T-helper 2 cell treated with Interferon-gamma antibody and Interleukin-4, amounts not matched to agents 5 μg/mL and 100 μg/mL, for 36 hours (primary cell): ENCODE results near the gene ZBED2.

Experiments
- DNase-seq: peaks from one replicate; pipeline ENCODE4 v3.0.0; 2021; ENCODE audit warnings: low spot score
- H3K27ac Mint-ChIP-seq: one replicate; pipeline ENCODE4 v1.8.0; 2021; ENCODE audit warnings: mild to moderate bottlenecking, mixed read lengths
- H3K27me3 Mint-ChIP-seq: one replicate; pipeline ENCODE4 v1.8.0; 2021; ENCODE audit warnings: low read depth, mixed read lengths
- H3K36me3 Mint-ChIP-seq: one replicate; pipeline ENCODE4 v1.8.0; 2021; ENCODE audit warnings: low read depth, mixed read lengths
- H3K4me1 Mint-ChIP-seq: one replicate; pipeline ENCODE4 v1.8.0; 2021; ENCODE audit warnings: low read depth, mixed read lengths
- H3K4me3 Mint-ChIP-seq: one replicate; pipeline ENCODE4 v1.8.0; 2022; ENCODE audit warnings: mild to moderate bottlenecking, moderate library complexity, mixed read lengths
- H3K9me3 Mint-ChIP-seq: one replicate; pipeline ENCODE4 v1.8.0; 2021; ENCODE audit warnings: mixed read lengths

Gene ZBED2

DNA sequence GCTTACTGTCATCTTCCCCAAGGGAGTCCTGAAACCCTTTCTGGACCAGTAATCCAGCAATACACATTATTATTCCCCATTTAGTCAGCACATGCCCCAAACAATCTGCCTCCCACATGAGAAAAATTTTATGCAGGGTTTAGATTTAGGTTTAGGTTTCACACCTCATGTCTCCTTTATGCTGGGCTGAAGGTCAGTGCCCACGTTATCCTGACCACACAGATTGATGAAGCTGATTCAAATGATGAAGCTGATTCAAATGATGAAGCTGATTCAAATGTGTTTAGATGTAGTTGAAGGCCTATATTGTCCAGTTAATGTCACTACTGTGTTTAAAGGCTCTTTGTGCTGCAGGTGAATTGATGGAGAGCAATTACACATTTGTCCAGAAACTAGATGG lies 18.1 kb upstream of the ZBED2 start:
- Mint-ChIP-seq H3K9me3 (peaks cover 8% of the 10 kb centered on the region), H3K27ac (peak overlapping the region; percentile 58), H3K36me3 (peaks cover 86% of the 10 kb centered on the region), H3K4me3 (no peak overlapping the region), H3K27me3 (no peaks in the 10 kb centered on the region), H3K4me1 (peaks cover 80% of the 10 kb centered on the region)
- peak; percentile 60 for DNase-seq

GRCh38 chr3:111610612-111611054 lies 15.5 kb upstream of the ZBED2 start:
- Mint-ChIP-seq H3K27me3 (no peaks in the 10 kb centered on the region), H3K4me3 (peak overlapping the region; percentile 65), H3K4me1 (peaks cover 85% of the 10 kb centered on the region), H3K9me3 (peaks cover 8% of the 10 kb centered on the region), H3K36me3 (peaks cover 85% of the 10 kb centered on the region), H3K27ac (peak overlapping the region; percentile 93)
- no peak for DNase-seq

DNA sequence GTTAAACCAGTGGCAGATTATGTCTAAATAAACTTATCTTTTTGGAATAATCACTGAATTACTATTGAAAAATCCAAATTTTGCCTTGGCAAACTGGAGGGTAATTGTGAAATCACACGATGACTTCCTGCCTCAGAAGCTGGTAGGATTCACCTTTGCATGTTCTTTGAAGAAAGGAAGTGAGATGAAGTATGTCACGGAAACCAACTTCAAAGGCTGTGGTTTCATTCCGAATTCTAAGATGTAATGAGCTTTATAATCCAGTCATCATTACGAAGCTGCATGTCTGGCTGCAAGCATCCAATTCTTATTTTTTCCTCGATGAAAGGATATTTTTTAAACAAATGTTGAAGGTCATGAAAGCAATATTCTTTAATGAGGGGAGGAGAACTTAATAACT lies 15.0 kb upstream of the ZBED2 start:
- Mint-ChIP-seq H3K36me3 (peaks cover 85% of the 10 kb centered on the region), H3K4me3 (peak overlapping the region; percentile 65), H3K27ac (peak overlapping the region; percentile 93), H3K9me3 (peaks cover 7% of the 10 kb centered on the region), H3K27me3 (no peaks in the 10 kb centered on the region), H3K4me1 (peaks cover 85% of the 10 kb centered on the region)
- DNase-seq: peak; percentile 66

DNA sequence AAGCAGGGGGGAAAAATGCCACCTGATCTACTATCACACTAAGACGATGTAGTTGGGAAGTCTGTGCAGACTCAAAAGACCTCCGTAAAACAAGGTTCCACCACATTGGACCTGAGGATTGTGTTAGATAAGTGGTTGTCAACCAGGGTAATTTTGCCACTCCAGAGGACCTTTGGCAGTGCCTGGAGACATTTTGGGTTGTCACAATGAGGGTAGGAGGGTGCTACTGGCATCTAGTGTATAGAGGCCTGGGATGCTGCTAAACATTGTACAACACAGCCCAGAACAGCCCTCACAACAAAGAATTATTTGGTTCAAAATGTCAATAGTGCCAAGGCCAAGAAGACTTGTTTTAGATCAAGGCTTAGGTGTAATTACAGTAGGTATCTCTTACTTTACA lies 14.6 kb upstream of the ZBED2 start:
- H3K27me3 Mint-ChIP-seq: no peaks in the 10 kb centered on the region
- peak overlapping the region; percentile 93 for H3K27ac Mint-ChIP-seq
- H3K36me3 Mint-ChIP-seq: peaks cover 85% of the 10 kb centered on the region
- H3K4me1 Mint-ChIP-seq: peaks cover 85% of the 10 kb centered on the region
- DNase-seq: no peak
- H3K9me3 Mint-ChIP-seq: peaks cover 4% of the 10 kb centered on the region
- H3K4me3 Mint-ChIP-seq: peak overlapping the region; percentile 25

- Mint-ChIP-seq H3K27ac (peak overlapping the region; percentile 72), H3K4me1 (peaks cover 87% of the 10 kb centered on the region), H3K36me3 (peaks cover 87% of the 10 kb centered on the region), H3K4me3 (no peak overlapping the region), H3K27me3 (no peaks in the 10 kb centered on the region), H3K9me3 (peaks cover 4% of the 10 kb centered on the region)
- no peak for DNase-seq
Measured at GRCh38 chr3:111608383-111608782, 13.2 kb upstream of the ZBED2 start.

GRCh38 chr3:111607240-111607920 lies 12.2 kb upstream of the ZBED2 start:
- H3K4me3 Mint-ChIP-seq: no peak overlapping the region
- peaks cover 86% of the 10 kb centered on the region for H3K36me3 Mint-ChIP-seq
- no peak for DNase-seq
- H3K9me3 Mint-ChIP-seq: peaks cover 4% of the 10 kb centered on the region
- H3K4me1 Mint-ChIP-seq: peaks cover 84% of the 10 kb centered on the region
- H3K27me3 Mint-ChIP-seq: no peaks in the 10 kb centered on the region
- peak overlapping the region; percentile 72 for H3K27ac Mint-ChIP-seq

GRCh38 chr3:111605493-111605892 lies 10.3 kb upstream of the ZBED2 start:
- no peaks in the 10 kb centered on the region for H3K27me3 Mint-ChIP-seq
- peak overlapping the region; percentile 14 for H3K27ac Mint-ChIP-seq
- peaks cover 82% of the 10 kb centered on the region for H3K36me3 Mint-ChIP-seq
- peaks cover 74% of the 10 kb centered on the region for H3K4me1 Mint-ChIP-seq
- peaks cover 4% of the 10 kb centered on the region for H3K9me3 Mint-ChIP-seq
- no peak overlapping the region for H3K4me3 Mint-ChIP-seq
- DNase-seq: no peak

DNA sequence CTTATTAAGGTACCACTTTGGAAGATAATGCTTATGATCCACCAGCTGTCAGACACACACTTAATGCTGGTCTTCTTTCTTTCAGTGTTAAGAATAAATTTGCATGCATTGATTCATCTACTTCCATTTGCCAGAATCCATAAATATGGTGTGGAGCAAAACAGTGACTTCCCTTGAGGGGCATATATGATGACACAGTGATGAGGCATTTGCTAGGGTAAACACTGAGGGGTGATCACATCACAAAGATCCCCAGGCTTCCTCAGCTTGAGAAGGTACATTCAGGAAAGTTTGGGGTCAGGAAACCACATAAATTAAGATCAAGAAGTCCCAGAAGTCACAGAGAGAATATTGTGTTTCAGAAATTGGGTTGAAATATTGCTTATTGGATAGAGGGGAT lies 9.9 kb upstream of the ZBED2 start:
- Mint-ChIP-seq H3K36me3 (peaks cover 83% of the 10 kb centered on the region), H3K27me3 (no peaks in the 10 kb centered on the region), H3K4me3 (no peak overlapping the region), H3K4me1 (peaks cover 74% of the 10 kb centered on the region), H3K27ac (peak overlapping the region; percentile 50), H3K9me3 (peaks cover 4% of the 10 kb centered on the region)
- no peak for DNase-seq

DNA sequence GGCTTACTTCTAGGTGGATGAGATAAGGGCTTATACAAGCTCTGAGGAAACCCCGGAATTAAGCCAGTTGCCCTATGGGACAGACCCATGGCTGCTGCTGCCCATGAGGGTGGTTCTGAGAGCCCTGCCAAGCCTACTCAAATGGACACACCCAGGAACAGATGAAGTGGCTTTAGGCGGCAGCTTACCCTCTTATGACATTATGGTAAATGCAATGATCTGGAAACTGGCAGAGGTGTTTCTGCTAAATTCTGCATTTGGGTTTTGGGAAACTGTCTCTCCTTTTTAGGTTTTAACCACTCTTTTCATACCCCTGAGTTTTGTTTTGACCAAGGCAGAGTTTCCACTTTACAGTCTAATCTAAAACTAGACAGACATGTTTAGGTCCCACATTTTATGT lies 9.0 kb upstream of the ZBED2 start:
- Mint-ChIP-seq H3K4me1 (peaks cover 69% of the 10 kb centered on the region), H3K4me3 (peak overlapping the region; percentile 0), H3K27ac (peak overlapping the region; percentile 37), H3K36me3 (peaks cover 85% of the 10 kb centered on the region), H3K9me3 (peaks cover 4% of the 10 kb centered on the region), H3K27me3 (no peaks in the 10 kb centered on the region)
- peak; percentile 62 for DNase-seq

GRCh38 chr3:111603679-111604078 lies 8.5 kb upstream of the ZBED2 start:
- H3K9me3 Mint-ChIP-seq: no peaks in the 10 kb centered on the region
- H3K4me1 Mint-ChIP-seq: peaks cover 64% of the 10 kb centered on the region
- H3K36me3 Mint-ChIP-seq: peaks cover 81% of the 10 kb centered on the region

DNA sequence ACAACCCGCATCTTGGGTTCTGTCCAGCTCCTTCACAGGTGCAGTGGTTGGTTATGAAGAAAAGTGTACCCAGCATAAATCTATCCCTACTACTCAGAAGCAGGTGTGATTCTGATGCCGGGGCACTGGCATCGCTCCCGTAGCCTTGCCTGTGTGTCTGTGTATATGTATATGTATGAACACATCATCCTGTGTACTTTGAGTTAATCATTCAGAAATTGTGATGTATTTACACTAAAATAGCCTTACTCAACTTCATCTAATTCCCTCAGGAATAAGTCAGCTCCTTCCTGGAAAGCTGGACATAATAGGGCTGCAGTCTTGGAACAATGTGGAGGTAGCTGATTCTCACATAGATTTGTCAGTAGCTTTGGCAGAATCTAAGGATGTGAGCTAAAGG lies 6.7 kb upstream of the ZBED2 start:
- peaks cover 58% of the 10 kb centered on the region for H3K4me1 Mint-ChIP-seq
- peak overlapping the region; percentile 37 for H3K27ac Mint-ChIP-seq
- peaks cover 81% of the 10 kb centered on the region for H3K36me3 Mint-ChIP-seq
- H3K9me3 Mint-ChIP-seq: no peaks in the 10 kb centered on the region
- H3K27me3 Mint-ChIP-seq: no peaks in the 10 kb centered on the region
- H3K4me3 Mint-ChIP-seq: no peak overlapping the region
- no peak for DNase-seq

More at GRCh38 chr3:111603679-111604078, 8.5 kb upstream of the ZBED2 start:
- Mint-ChIP-seq H3K27me3 (no peaks in the 10 kb centered on the region), H3K4me3 (peak overlapping the region; percentile 7), H3K27ac (peak overlapping the region; percentile 37)
- no peak for DNase-seq

DNA sequence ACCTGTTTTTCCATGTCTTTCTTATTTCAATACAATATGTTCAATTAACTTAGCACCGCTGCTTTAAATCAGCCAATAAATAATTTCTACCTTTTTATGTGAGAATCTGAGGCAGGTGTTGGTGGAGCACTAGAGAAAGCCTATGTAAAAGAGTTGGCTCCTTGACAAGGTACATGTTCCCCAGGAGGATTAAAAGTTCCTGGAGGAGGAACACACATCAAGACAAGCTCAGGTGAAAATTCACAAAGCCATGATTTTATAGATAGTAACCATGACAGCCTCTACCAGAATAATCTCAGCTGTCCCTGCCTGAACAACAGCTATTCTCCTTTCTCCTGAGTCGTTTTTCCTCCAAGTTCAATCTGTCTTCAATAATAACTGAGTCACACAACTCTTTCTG lies 3.4 kb upstream of the ZBED2 start:
- Mint-ChIP-seq H3K36me3 (peaks cover 80% of the 10 kb centered on the region), H3K4me3 (no peak overlapping the region), H3K4me1 (peaks cover 56% of the 10 kb centered on the region), H3K27me3 (no peaks in the 10 kb centered on the region), H3K27ac (no peak overlapping the region), H3K9me3 (no peaks in the 10 kb centered on the region)
- DNase-seq: no peak

DNA sequence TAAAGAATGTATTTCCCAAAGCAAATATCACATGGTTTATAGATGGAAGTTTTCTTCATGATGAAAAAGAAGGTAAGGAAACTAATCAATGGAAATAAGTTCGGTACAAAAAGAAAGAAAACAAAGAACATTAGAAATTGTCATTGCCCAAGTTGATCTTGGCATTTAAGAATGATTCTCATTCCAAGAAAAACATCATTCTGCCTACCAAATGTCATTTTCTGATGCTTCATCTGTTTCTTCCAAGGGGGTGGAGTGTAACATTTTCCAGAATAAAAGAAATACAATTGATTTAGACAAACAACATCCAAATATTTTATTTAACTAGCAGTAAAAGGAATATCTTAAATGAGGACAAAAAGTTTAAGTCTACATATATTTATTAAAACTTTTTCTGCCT lies 3.0 kb upstream of the ZBED2 start:
- no peaks in the 10 kb centered on the region for H3K9me3 Mint-ChIP-seq
- no peaks in the 10 kb centered on the region for H3K27me3 Mint-ChIP-seq
- DNase-seq: no peak
- peaks cover 57% of the 10 kb centered on the region for H3K4me1 Mint-ChIP-seq
- H3K4me3 Mint-ChIP-seq: no peak overlapping the region
- H3K27ac Mint-ChIP-seq: no peak overlapping the region
- peaks cover 80% of the 10 kb centered on the region for H3K36me3 Mint-ChIP-seq

- peak overlapping the region; percentile 79 for H3K27ac Mint-ChIP-seq
- H3K27me3 Mint-ChIP-seq: no peaks in the 10 kb centered on the region
- H3K36me3 Mint-ChIP-seq: peaks cover 78% of the 10 kb centered on the region
- no peaks in the 10 kb centered on the region for H3K9me3 Mint-ChIP-seq
- peaks cover 61% of the 10 kb centered on the region for H3K4me1 Mint-ChIP-seq
- peak overlapping the region; percentile 37 for H3K4me3 Mint-ChIP-seq
- no peak for DNase-seq
Measured at GRCh38 chr3:111596328-111596727, 1.2 kb upstream of the ZBED2 start.

GRCh38 chr3:111594781-111595180 lies 365 bp downstream of the ZBED2 start:
- H3K9me3 Mint-ChIP-seq: no peaks in the 10 kb centered on the region
- H3K36me3 Mint-ChIP-seq: peaks cover 79% of the 10 kb centered on the region
- H3K4me3 Mint-ChIP-seq: peak overlapping the region; percentile 81

More at GRCh38 chr3:111594781-111595180, 365 bp downstream of the ZBED2 start:
- Mint-ChIP-seq H3K4me1 (peaks cover 63% of the 10 kb centered on the region), H3K27me3 (no peaks in the 10 kb centered on the region), H3K27ac (peak overlapping the region; percentile 88)
- DNase-seq: no peak
